Activated T-cell treated with anti-CD3 and anti-CD28 coated beads, Interleukin-2, amount 50 U/mL, for 72 hours (primary cell): ENCODE results near the gene KLHL26. TPM values are rescaled to one million over a fixed set of nuclear protein-coding genes. Genes with fewer than 3 reads are reported as not detected.
"Not testable (repeated sequence)": the region's sequence is repeated elsewhere in the genome, so short reads cannot be mapped to it uniquely, and the experiment has no call there.

Source experiments
- ATAC-seq, 2 donors: fragments of 150-1000 bp; cut with Tn5 transposase; replicated peaks in 1 of 2; 2 replicates each; pipeline ENCODE4 v1.10.0; 2021; ENCODE audit warnings: moderate library complexity in 2 of 2, mild to moderate bottlenecking in 1 of 2
- DNase-seq, 2 donors: peaks; one replicate each; pipeline ENCODE4 v3.0.0; 2021 to 2022; ENCODE audit warnings: mixed read lengths in 1 of 2
- H3K27ac Mint-ChIP-seq: one replicate; pipeline ENCODE4 v1.8.0; 2022; ENCODE audit warnings: mild to moderate bottlenecking, moderate library complexity, mixed read lengths
- H3K27me3 Mint-ChIP-seq: one replicate; pipeline ENCODE4 v1.8.0; 2022; ENCODE audit warnings: low read depth, mixed read lengths
- H3K36me3 Mint-ChIP-seq, 2 donors: one replicate each; pipeline ENCODE4 v1.8.0; 2022; ENCODE audit warnings: mixed read lengths in 2 of 2, mild to moderate bottlenecking in 1 of 2; ENCODE audit not compliant: insufficient read depth in 2 of 2
- H3K4me1 Mint-ChIP-seq: one replicate; pipeline ENCODE4 v1.8.0; 2022; ENCODE audit warnings: low read depth, mixed read lengths
- H3K4me3 Mint-ChIP-seq, 2 donors: one replicate each; pipeline ENCODE4 v1.8.0; 2022; ENCODE audit warnings: mild to moderate bottlenecking in 2 of 2, mixed read lengths in 2 of 2, moderate library complexity in 2 of 2
- H3K9me3 Mint-ChIP-seq, 2 donors: one replicate each; pipeline ENCODE4 v1.8.0; 2022; ENCODE audit warnings: mixed read lengths in 2 of 2
- total RNA-seq, 2 donors: library from RNA; stranded (reverse); gene quantifications; one replicate each; pipeline ENCODE4 v1.2.3, GENCODE V29; 2022

Gene KLHL26
- total RNA-seq, 2 donors from 2014 or later, result 10.1 to 11.1 TPM

GRCh38 chr19:18672606-18673337, 35.9 kb downstream of the KLHL26 start:
- Mint-ChIP-seq H3K27ac (no peak overlapping the region), H3K27me3 (no peaks in the 10 kb centered on the region), H3K9me3 (no peaks in the 10 kb centered on the region), H3K36me3 (no peaks in the 10 kb centered on the region), H3K4me1 (no peaks in the 10 kb centered on the region), H3K4me3 (no peak overlapping the region)
- no peak for DNase-seq
- ATAC-seq, result no peak

GRCh38 chr19:18674616-18675015, 37.8 kb downstream of the KLHL26 start:
- ATAC-seq (no peak), DNase-seq (no peak)
- Mint-ChIP-seq H3K27ac (no peak overlapping the region), H3K36me3 (no peaks in the 10 kb centered on the region), H3K9me3 (no peaks in the 10 kb centered on the region), H3K27me3 (no peaks in the 10 kb centered on the region), H3K4me1 (no peaks in the 10 kb centered on the region), H3K4me3 (no peak overlapping the region)

DNA sequence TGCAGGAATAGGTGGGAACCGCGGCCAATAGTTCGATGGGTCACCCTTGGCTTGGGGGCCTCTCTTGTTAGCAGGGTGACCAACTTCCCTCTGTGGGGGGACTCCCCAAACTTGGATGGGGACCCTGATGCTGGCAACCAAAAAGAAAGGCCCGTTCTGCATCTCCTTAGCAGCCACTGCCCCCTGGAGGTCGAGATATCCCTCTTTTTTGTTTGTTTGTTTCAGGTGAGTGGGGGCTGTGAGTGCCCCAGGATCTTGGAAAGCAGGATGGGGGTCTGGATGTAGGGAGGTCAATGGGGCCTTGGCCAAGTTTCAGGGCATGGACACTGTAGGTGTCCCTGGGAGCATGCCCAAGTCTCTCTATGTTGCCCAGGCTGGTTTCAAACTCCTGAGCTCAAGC, 39.0 kb downstream of the KLHL26 start:
- Mint-ChIP-seq H3K4me1 (no peaks in the 10 kb centered on the region), H3K9me3 (no peaks in the 10 kb centered on the region), H3K4me3 (no peak overlapping the region), H3K27ac (no peak overlapping the region), H3K27me3 (no peaks in the 10 kb centered on the region), H3K36me3 (no peaks in the 10 kb centered on the region)
- ATAC-seq (no peak), DNase-seq (peak; percentile 31 to 40)

DNA sequence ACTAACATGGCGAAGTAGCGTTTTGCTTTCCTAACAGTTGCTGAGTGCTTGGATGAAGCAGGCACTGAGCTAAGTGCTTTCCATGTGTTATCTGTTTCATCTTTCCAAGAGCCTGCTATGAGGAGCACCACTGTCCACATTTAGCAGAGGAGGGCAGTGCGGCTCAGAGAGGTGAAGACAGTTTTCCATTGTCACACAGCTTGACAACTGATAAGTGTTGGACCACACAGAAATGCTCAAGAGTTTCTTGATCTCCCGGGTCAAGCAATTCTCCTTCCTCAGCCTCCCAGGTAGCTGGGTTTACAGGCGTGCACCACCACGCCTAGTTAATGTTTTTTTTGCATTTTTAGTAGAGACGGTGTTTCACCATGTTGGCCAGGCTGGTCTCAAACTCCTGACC, 39.9 kb downstream of the KLHL26 start:
- no peak for ATAC-seq
- DNase-seq, result no peak
- H3K4me1 Mint-ChIP-seq, result no peaks in the 10 kb centered on the region
- H3K27ac Mint-ChIP-seq, result no peak overlapping the region
- no peak overlapping the region for H3K4me3 Mint-ChIP-seq
- no peaks in the 10 kb centered on the region for H3K36me3 Mint-ChIP-seq
- no peaks in the 10 kb centered on the region for H3K9me3 Mint-ChIP-seq
- no peaks in the 10 kb centered on the region for H3K27me3 Mint-ChIP-seq

GRCh38 chr19:18677156-18677555, 40.3 kb downstream of the KLHL26 start:
- no peaks in the 10 kb centered on the region for H3K9me3 Mint-ChIP-seq
- no peaks in the 10 kb centered on the region for H3K36me3 Mint-ChIP-seq
- peaks cover under 1% of the 10 kb centered on the region for H3K4me1 Mint-ChIP-seq
- ATAC-seq (no peak), DNase-seq (no peak)
- no peak overlapping the region for H3K27ac Mint-ChIP-seq
- H3K27me3 Mint-ChIP-seq, result no peaks in the 10 kb centered on the region
- no peak overlapping the region for H3K4me3 Mint-ChIP-seq

- not testable (repeated sequence) for ATAC-seq, H3K9me3 Mint-ChIP-seq, DNase-seq, H3K27me3 Mint-ChIP-seq, H3K27ac Mint-ChIP-seq, H3K36me3 Mint-ChIP-seq, H3K4me3 Mint-ChIP-seq
- H3K4me1 Mint-ChIP-seq, result peaks cover 15% of the 10 kb centered on the region
Observed at GRCh38 chr19:18680148-18680547, 43.3 kb downstream of the KLHL26 start.

- H3K4me3 Mint-ChIP-seq, result peak overlapping the region; percentile 88 to 92
- H3K27me3 Mint-ChIP-seq, result no peaks in the 10 kb centered on the region
- no peak for DNase-seq
- H3K9me3 Mint-ChIP-seq, result no peaks in the 10 kb centered on the region
- no peaks in the 10 kb centered on the region for H3K36me3 Mint-ChIP-seq
- H3K4me1 Mint-ChIP-seq, result peaks cover 26% of the 10 kb centered on the region
- H3K27ac Mint-ChIP-seq, result peak overlapping the region; percentile 81
- no peak for ATAC-seq
Observed at GRCh38 chr19:18682807-18683108, 45.9 kb downstream of the KLHL26 start.

DNA sequence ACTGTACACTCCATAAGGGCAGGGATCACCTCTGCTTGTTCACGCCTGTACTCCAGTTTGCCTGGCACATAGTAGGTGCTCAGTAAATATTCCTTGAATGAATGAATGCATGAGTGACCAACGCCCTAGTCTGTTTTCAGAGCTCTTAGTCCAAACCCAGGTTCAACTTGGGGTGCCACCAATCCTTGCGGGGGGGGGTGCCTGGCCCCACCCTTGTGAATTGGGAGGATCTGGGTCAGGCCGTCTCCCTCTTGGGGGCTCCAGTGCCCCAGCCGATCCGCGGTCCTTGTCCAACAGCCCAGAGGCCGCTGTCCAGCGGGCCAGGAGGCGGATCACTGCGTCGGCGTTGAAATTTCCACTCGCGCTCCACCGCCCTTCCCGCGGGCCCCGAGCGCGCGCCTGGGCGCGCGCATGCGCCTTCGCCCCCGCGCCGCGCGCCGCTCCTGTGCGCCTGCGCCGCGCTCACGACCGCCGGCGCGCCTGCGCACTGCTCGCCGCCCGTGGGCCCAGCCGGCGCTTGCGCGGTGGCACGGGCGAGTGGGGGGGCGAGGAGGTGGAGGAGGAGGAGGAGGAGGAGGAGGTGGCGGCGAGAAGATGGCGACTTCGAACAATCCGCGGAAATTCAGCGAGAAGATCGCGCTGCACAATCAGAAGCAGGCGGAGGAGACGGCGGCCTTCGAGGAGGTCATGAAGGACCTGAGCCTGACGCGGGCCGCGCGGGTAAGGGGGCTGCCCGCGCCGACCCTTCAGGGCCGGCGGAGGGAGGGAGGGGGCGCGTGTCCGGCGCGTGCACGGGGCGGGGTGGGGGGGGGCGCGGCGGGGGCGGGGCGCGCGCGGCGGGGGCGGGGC, 46.5 kb downstream of the KLHL26 start, which contains the start of gene CRTC1:
Gene CRTC1 (plus strand): TSS at position 572 of the 849 bp plus-strand sequence. CDS start 23 bp downstream, at position 595.
- Mint-ChIP-seq H3K27me3 (no peaks in the 10 kb centered on the region), H3K27ac (peak within 1 kb of the TSS; percentile 81), H3K9me3 (no peaks in the 10 kb centered on the region), H3K4me3 (peak within 1 kb of the TSS; percentile 88 to 92), H3K36me3 (no peaks in the 10 kb centered on the region), H3K4me1 (peaks cover 26% of the 10 kb centered on the region)
- DNase-seq (peak; percentile 94 to 96), ATAC-seq (peak; percentile 86 to 87)

DNA sequence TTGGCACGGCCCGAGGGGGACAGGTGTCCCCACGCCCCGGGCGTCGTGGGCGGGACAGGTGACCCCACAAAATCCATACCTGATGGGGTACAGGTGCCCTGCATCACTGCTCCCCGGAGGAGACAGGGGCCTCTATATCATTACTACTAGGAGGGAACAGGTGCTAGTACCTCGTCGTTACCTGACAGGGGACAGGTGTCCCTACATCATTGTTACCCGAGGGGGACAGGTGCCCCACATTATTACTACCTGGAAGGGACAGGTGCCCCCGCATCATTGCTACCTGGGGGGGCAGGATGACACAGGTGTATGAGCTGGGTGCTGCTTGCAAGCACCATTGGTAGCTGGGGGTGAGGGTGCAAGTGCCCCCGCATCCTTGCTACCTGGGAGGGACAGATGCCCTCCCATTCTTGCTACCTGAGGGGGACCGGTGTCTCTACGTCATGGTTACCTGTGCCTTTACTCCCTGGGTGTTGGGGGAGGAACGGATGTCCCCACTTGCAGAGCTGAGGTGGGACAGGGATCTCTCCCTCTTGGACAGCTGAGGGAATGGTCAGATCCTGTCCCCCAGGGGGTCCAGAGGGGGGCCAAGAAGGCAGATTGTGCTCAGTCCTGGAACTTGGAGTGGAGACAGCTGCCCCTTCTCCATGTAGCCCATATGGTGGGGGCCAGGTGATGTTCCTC, 47.3 kb downstream of the KLHL26 start:
- peak overlapping the region; percentile 71 to 92 for H3K4me3 Mint-ChIP-seq
- H3K27ac Mint-ChIP-seq, result no peak overlapping the region
- H3K9me3 Mint-ChIP-seq, result no peaks in the 10 kb centered on the region
- DNase-seq (no peak), ATAC-seq (no peak)
- H3K4me1 Mint-ChIP-seq, result peaks cover 26% of the 10 kb centered on the region
- H3K36me3 Mint-ChIP-seq, result no peaks in the 10 kb centered on the region
- no peaks in the 10 kb centered on the region for H3K27me3 Mint-ChIP-seq

- DNase-seq, result no peak
- H3K27ac Mint-ChIP-seq, result no peak overlapping the region
- no peaks in the 10 kb centered on the region for H3K27me3 Mint-ChIP-seq
Observed at GRCh38 chr19:18684642-18684993, 47.8 kb downstream of the KLHL26 start.

GRCh38 chr19:18685597-18686190, 48.9 kb downstream of the KLHL26 start:
- Mint-ChIP-seq H3K36me3 (no peaks in the 10 kb centered on the region), H3K9me3 (no peaks in the 10 kb centered on the region), H3K4me1 (peaks cover 30% of the 10 kb centered on the region), H3K27ac (no peak overlapping the region), H3K27me3 (no peaks in the 10 kb centered on the region), H3K4me3 (no peak overlapping the region)
- ATAC-seq (no peak), DNase-seq (no peak)

More at GRCh38 chr19:18684642-18684993, 47.8 kb downstream of the KLHL26 start:
- H3K9me3 Mint-ChIP-seq, result no peaks in the 10 kb centered on the region
- H3K36me3 Mint-ChIP-seq, result no peaks in the 10 kb centered on the region
- H3K4me3 Mint-ChIP-seq, result peak overlapping the region; percentile 71 to 92
- ATAC-seq, result no peak
- peaks cover 27% of the 10 kb centered on the region for H3K4me1 Mint-ChIP-seq

GRCh38 chr19:18687740-18688465, 51.1 kb downstream of the KLHL26 start:
- Mint-ChIP-seq H3K4me1 (peaks cover 22% of the 10 kb centered on the region), H3K4me3 (no peak overlapping the region), H3K27ac (no peak overlapping the region), H3K36me3 (no peaks in the 10 kb centered on the region), H3K27me3 (no peaks in the 10 kb centered on the region), H3K9me3 (no peaks in the 10 kb centered on the region)
- ATAC-seq (no peak), DNase-seq (no peak)
